IPS-15b (cell line): ENCODE data around the gene RIBC1.
A peak's percentile ranks its signal among the peaks of the same experiment; 100 is the strongest.
"Not testable (repeated sequence)": the region's sequence is repeated elsewhere in the genome, so short reads cannot be mapped to it uniquely, and the experiment has no call there.

Experiments used
- H3K27me3 ChIP-seq: one replicate; pipeline ENCODE4 v1.6.1; 2013; ENCODE audit warnings: low read length; ENCODE audit not compliant: control insufficient read depth, insufficient read depth
- H3K36me3 ChIP-seq: one replicate; pipeline ENCODE4 v1.6.1; 2013; ENCODE audit warnings: low read length; ENCODE audit not compliant: control insufficient read depth, insufficient read depth
- H3K4me1 ChIP-seq: one replicate; pipeline ENCODE4 v1.6.1; 2013; ENCODE audit warnings: mild to moderate bottlenecking, low read length; ENCODE audit not compliant: control insufficient read depth, insufficient read depth
- H3K4me3 ChIP-seq: one replicate; pipeline ENCODE4 v1.5.1; 2013; ENCODE audit warnings: low read depth, low read length
- H3K9ac ChIP-seq: one replicate; pipeline ENCODE4 v1.6.1; 2013; ENCODE audit warnings: low read depth, mild to moderate bottlenecking, low read length
- H3K9me3 ChIP-seq: one replicate; pipeline ENCODE4 v1.6.1; 2013; ENCODE audit warnings: mild to moderate bottlenecking, low read length; ENCODE audit not compliant: control insufficient read depth, insufficient read depth

RIBC1 gene

DNA sequence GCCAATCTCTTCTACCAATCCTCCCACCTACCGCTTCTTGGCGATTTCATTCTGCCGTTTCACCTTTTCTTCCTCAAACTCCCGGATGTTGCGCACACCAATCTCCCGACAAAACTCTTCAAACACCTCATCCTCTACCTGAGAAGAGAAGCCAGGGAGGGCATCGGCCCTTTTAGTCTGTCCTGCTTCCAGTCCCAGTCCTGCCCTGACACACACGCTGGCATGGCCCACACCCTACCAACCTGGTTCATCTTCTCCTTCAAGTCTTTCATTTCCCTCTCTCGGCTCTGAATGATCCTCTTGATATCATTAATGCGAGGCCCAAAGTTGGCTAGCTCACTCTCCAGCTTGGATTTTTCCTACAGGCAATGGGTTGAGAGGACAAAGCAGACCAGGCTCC, 19.1 kb upstream of the RIBC1 start:
- Histone ChIP-seq H3K4me3 (no peak overlapping the region), H3K27me3 (no peaks in the 10 kb centered on the region), H3K4me1 (peaks cover 2% of the 10 kb centered on the region), H3K9me3 (no peaks in the 10 kb centered on the region), H3K9ac (no peak overlapping the region), H3K36me3 (peaks cover 30% of the 10 kb centered on the region)

DNA sequence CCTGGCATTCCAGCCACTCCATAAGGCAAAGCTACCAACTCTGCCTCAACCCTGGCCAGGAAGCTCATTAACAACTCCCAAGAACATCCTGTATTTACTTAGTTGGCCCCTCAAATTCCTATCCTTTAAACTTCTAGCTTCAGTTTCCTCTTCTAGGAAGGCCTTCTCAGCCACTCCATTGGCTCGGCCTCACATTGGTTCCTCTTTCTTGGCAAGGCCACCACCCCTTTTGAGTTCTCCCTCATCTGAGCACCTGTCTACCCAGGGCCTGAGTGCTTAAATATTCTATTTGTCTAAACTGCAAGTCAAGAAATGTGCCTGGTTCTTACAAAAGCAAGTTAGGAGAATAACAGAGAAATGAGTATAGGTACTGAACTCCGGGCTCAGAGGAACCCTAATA, 10.2 kb upstream of the RIBC1 start:
- Histone ChIP-seq H3K27me3 (no peaks in the 10 kb centered on the region), H3K36me3 (peaks cover 36% of the 10 kb centered on the region)

DNA sequence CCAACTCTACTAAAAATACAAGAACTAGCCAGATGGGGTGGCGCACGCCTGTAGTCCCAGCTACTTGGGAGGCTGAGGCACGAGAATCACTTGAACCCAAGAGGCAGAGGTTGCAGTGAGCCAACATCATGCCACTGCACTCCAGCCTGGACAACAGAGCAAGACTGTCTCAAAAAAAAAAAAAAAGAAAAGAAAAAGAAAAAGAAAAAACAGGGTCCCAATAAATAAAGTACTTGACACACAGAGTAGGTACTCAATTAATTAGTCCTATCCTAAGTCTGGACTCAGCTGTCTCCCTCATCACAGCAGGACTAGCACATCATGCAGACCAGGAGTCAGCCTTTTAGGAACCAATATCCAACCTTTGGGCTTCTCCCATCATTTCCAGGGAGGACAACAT, 2.3 kb upstream of the RIBC1 start:
- H3K36me3 ChIP-seq, H3K4me1 ChIP-seq, H3K9me3 ChIP-seq, H3K9ac ChIP-seq, H3K4me3 ChIP-seq, H3K27me3 ChIP-seq: not testable (repeated sequence)

More for the DNA sequence above, 10.2 kb upstream of the RIBC1 start:
- H3K4me3 ChIP-seq: no peak overlapping the region
- peaks cover 7% of the 10 kb centered on the region for H3K9me3 ChIP-seq
- H3K4me1 ChIP-seq: no peaks in the 10 kb centered on the region
- no peak overlapping the region for H3K9ac ChIP-seq

DNA sequence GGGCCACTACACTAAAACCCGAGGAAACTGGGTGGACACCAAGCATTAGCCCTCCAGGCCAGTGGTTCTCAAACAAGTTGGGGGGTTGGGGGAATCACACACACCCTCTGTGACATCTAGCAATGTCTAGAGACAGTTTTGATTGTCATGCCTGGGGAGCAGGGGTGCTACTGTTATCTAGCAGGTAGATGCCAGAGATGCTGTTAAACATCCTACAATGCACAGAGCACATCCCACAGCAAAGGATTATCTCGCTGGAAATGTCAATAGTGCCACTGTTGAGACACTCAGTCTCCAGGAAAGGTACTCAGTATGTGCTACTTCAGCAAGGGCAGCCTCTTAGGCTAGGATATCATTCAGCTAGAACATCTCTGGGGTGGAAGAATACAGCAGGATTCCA, 1.5 kb upstream of the RIBC1 start:
- H3K9ac ChIP-seq: peak overlapping the region; percentile 94
- H3K27me3 ChIP-seq: no peaks in the 10 kb centered on the region
- peaks cover 3% of the 10 kb centered on the region for H3K36me3 ChIP-seq
- peaks cover 7% of the 10 kb centered on the region for H3K4me1 ChIP-seq
- H3K4me3 ChIP-seq: peak overlapping the region; percentile 80
- no peaks in the 10 kb centered on the region for H3K9me3 ChIP-seq

DNA sequence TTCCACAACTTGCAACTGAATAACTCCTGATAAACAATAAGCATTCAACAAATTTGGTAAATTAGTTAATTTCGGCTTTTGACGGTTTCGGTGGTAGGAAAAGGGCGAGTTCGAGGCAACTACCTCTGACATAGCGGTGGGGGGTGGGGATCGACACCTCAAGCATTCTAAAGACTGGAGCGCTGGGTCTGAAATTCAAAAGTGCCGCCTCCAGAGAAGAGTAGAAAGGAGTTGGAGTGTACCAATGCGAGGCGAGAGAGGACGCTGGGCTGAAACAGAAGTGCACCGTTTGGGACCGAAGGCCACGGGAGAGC, 944 bp upstream of the RIBC1 start:
- Histone ChIP-seq H3K4me1 (peaks cover 7% of the 10 kb centered on the region), H3K9ac (peak overlapping the region; percentile 94), H3K27me3 (no peaks in the 10 kb centered on the region), H3K4me3 (peak overlapping the region; percentile 80), H3K9me3 (no peaks in the 10 kb centered on the region), H3K36me3 (peaks cover 3% of the 10 kb centered on the region)

DNA sequence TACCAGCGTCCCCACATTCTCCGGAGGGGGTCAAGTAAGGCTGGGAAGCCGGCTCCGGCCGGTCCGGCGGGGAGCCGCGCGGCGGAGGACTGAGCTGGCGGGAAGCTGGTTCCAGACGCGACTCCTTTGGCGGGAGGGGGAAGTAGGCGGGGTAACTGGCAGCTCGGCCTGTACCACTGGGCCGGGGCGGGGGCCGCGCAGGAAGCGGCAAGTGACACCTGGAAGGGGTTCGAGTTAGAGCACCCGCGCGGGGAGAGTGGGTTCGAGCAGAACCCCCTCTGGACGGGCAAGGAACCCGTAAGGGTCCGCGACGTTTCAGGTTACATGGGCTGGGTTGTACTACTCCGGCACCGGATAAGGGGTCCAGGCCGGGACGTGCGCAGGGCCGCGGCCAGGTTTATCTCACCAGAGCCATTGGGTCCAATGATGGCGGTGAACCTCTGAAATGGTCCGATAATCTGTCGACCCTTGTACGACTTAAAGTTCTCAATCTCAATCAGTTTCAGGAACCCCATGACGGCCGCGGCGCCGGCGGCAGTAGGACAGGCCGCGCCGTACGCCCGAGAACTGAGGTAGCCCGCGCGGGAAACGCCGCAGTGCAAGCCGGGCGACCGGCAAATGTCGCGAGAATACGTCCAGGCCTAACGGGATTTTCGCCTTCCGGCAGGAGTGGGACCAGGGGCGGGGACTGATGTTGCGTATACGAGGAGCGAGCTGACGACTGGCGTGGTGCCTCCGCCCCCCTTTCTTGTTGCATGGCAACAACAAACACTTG, 400 bp upstream of the RIBC1 start, which contains the start of gene SMC1A:
TSS of gene SMC1A (minus strand) at position 569 of the 775 bp plus-strand sequence. CDS start at position 515, 54 bp downstream.
- Histone ChIP-seq H3K9me3 (no peaks in the 10 kb centered on the region), H3K4me1 (peaks cover 7% of the 10 kb centered on the region), H3K9ac (peak within 1 kb of the TSS; percentile 94), H3K4me3 (peak within 1 kb of the TSS; percentile 80), H3K27me3 (no peaks in the 10 kb centered on the region), H3K36me3 (peaks cover 3% of the 10 kb centered on the region)

DNA sequence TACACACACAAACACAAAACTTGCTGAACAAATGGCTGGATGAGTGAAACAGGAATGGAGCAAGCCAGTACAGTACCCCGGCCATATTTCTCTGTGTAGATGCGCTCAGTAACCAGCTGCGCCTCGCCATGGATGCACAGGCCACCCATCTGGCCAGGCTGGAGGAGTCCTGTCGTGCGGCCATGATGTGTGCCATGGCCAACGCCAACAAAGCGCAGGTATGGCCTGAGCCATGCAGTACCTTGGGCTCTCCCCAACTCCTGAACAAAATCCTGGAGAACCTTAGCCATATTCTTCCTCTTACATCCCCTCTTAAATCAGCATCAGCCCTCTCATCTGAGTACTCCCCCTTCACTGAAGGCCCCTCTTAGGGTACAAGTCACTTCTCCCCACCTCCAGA, 7.1 kb downstream of the RIBC1 start:
- Histone ChIP-seq H3K27me3 (no peaks in the 10 kb centered on the region), H3K9ac (no peak overlapping the region), H3K4me3 (no peak overlapping the region), H3K9me3 (no peaks in the 10 kb centered on the region), H3K36me3 (peaks cover 10% of the 10 kb centered on the region), H3K4me1 (peaks cover 3% of the 10 kb centered on the region)

DNA sequence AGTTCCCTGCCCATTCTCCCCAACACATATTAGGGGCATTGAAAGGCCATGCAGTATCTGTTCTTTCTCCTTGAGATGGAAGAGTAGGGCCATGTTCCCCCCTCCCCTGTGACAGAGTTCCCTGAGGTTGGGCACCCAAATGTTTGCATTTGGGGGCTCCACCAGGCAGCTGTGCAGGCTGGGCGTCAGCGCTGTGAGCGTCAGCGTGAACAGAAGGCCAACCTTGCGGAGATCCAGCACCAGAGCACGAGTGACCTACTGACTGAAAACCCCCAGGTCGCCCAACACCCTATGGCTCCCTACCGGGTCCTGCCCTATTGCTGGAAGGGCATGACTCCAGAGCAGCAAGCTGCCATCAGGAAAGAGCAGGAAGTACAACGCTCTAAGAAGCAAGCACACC, 7.6 kb downstream of the RIBC1 start:
- Histone ChIP-seq H3K9me3 (no peaks in the 10 kb centered on the region), H3K4me1 (peaks cover 5% of the 10 kb centered on the region), H3K9ac (no peak overlapping the region), H3K27me3 (no peaks in the 10 kb centered on the region), H3K4me3 (no peak overlapping the region), H3K36me3 (peaks cover 10% of the 10 kb centered on the region)

DNA sequence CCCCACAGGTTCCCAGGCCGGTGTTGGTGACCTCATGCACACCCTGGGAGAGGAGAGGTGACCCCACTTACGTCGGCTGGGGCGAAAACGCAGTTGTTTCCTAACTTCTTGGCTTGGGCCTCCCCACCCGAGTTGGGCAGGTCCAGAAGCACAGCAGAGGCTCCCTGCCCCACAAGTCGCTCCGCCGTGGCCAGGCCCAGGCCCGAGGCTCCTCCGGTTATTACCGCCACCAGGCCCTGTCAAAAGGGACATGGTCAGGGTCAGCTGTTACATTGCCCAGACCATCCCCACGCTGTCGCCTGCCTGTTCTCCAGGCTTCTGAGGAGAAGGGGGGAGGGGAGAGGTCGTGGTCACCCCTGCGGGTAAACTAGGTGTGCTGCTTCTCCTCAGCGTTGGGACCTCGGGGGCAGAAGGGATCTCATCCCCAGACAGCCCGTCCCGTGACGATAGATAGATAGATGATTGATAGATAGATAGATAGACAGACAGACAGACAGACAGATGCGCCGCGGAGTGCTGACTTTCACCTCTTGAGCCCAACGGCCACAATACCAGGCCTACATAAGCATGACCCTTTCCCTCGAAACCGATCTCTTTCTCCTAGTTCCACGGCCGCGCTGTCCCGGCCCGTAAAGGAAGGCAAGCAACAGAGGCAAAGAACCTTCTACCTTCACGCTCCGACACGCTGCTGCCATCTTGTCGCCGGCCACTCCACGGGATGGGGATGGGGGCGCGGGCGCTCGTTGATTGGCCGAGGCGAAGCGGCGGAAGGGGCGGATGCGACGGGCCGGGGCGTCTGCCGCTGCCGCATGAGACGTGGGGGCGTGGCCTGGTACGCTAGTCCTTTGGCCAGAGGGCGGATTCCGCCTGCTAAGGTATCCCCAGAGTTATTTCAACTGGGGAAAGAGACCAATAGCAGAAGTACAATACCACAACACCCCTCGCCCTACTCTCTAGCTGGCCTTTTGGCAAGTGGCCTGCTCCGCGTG, 11.3 kb downstream of the RIBC1 start, which contains the start of gene HSD17B10:
TSS of gene HSD17B10 (minus strand) at position 720 of the 989 bp plus-strand sequence. CDS start at position 695, 25 bp downstream.
- H3K4me3 ChIP-seq: peak within 1 kb of the TSS; percentile 90
- no peaks in the 10 kb centered on the region for H3K9me3 ChIP-seq
- H3K4me1 ChIP-seq: peaks cover 5% of the 10 kb centered on the region
- H3K36me3 ChIP-seq: peaks cover 8% of the 10 kb centered on the region
- peaks cover 3% of the 10 kb centered on the region for H3K27me3 ChIP-seq
- H3K9ac ChIP-seq: peak within 1 kb of the TSS; percentile 47

DNA sequence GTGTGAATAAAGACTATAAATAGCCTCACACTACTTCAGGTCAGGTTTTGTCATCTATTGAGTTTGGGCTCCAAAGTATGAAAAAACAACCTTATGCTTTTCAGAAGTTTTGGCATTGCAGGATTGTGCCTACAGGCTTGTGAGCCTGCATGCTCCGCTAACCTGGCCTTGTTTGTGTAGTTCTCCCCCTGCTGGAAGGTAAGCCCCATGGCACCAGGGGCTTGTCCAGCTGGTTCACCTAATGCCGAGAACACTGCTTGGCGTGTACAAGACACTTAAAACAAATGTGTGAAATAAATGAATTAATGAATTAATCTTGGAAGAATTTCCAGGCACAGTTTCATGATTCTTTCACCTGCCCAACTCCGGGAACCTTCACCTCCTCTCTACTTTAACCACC, 13.3 kb downstream of the RIBC1 start:
- no peak overlapping the region for H3K4me3 ChIP-seq
- peaks cover 14% of the 10 kb centered on the region for H3K27me3 ChIP-seq
- no peaks in the 10 kb centered on the region for H3K9me3 ChIP-seq
- peaks cover 5% of the 10 kb centered on the region for H3K36me3 ChIP-seq
- no peak overlapping the region for H3K9ac ChIP-seq
- H3K4me1 ChIP-seq: peaks cover 5% of the 10 kb centered on the region

DNA sequence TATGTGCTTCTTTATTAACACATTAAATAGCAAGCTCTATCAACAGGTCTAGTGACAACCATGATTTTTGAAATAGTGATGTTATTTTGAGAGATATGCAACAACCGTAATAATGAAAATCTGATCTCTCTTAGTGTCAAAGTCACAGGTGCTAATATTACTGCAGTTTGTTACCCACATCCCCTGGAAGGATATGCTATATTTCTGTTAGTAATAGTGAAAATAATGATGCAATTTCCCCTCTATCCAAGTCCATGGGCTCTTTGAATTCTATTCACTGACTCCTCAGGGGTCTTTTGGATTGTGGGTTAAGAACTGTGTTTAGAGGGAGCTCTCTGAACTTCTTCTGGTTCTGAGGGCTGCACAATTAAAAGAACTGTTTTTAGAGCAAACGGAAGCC, 14.5 kb downstream of the RIBC1 start:
- H3K4me1 ChIP-seq: peaks cover 5% of the 10 kb centered on the region
- no peaks in the 10 kb centered on the region for H3K36me3 ChIP-seq
- no peak overlapping the region for H3K9ac ChIP-seq
- H3K4me3 ChIP-seq: no peak overlapping the region
- H3K9me3 ChIP-seq: no peaks in the 10 kb centered on the region
- peaks cover 17% of the 10 kb centered on the region for H3K27me3 ChIP-seq
